Measurements from ENCODE around the gene WDFY4.

The WDFY4 gene

DNA sequence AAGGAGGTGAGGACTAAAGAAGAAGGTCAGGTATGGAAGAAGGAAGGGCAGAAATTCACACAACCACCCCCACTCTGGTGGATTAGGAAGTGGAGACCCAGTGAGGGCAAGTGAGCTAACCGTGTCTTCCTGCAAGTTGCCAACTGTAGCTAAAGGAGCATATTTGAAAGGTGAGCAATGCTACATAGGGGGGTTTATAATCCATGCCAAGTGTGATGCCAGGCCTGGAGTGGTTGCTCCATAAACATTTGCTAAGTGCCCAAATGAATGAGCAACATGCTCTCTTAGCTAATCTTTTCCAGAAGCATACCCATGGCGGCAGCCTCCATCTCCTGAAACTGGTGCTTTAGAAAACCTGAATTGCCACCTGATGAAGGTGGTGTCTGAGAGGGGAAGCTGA, 133.4 kb downstream of the WDFY4 start:
- Histone ChIP-seq H3K27ac (ENCODE audit: low read depth, low read length) (no peak overlapping the region), H3F3A (ENCODE audit: insufficient read depth) (no peaks in the 10 kb centered on the region), H3K36me3 (ENCODE audit: low read length) (peaks cover 6% of the 10 kb centered on the region; the same call in 1 of the 2 replicates), H3K4me2 (ENCODE audit: low read depth, low read length, poor library complexity, severe bottlenecking) (no peak overlapping the region), H4K20me1 (ENCODE audit: low read depth, low read length) (no peaks in the 10 kb centered on the region), H3K4me3 (ENCODE audit: insufficient read depth, low read length, poor library complexity, severe bottlenecking) (no peak overlapping the region), H3K9me3 (ENCODE audit: insufficient read depth, low read length) (no peaks in the 10 kb centered on the region), H3K9ac (ENCODE audit: low read length) (no peak overlapping the region), H3K9me2 (replicated peaks; ENCODE audit: insufficient read depth, low read length) (no peaks in the 10 kb centered on the region), H3K79me2 (ENCODE audit: insufficient read depth, low read length) (no peaks in the 10 kb centered on the region), H2AFZ (ENCODE audit: low read depth, low read length, severe bottlenecking) (no peak overlapping the region), H3K27me3 (ENCODE audit: low read length) (no peaks in the 10 kb centered on the region)
- no peak for TF ChIP-seq EZH2phosphoT487 (conservative IDR thresholded peaks at IDR 0.05; ENCODE audit: low read length)
- TF ChIP-seq, protein P1, sequence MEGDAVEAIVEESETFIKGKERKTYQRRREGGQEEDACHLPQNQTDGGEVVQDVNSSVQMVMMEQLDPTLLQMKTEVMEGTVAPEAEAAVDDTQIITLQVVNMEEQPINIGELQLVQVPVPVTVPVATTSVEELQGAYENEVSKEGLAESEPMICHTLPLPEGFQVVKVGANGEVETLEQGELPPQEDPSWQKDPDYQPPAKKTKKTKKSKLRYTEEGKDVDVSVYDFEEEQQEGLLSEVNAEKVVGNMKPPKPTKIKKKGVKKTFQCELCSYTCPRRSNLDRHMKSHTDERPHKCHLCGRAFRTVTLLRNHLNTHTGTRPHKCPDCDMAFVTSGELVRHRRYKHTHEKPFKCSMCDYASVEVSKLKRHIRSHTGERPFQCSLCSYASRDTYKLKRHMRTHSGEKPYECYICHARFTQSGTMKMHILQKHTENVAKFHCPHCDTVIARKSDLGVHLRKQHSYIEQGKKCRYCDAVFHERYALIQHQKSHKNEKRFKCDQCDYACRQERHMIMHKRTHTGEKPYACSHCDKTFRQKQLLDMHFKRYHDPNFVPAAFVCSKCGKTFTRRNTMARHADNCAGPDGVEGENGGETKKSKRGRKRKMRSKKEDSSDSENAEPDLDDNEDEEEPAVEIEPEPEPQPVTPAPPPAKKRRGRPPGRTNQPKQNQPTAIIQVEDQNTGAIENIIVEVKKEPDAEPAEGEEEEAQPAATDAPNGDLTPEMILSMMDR (IDR thresholded peaks at IDR 0.05; ENCODE audit: insufficient read depth, low read length, poor library complexity, severe bottlenecking), result no peak

DNA sequence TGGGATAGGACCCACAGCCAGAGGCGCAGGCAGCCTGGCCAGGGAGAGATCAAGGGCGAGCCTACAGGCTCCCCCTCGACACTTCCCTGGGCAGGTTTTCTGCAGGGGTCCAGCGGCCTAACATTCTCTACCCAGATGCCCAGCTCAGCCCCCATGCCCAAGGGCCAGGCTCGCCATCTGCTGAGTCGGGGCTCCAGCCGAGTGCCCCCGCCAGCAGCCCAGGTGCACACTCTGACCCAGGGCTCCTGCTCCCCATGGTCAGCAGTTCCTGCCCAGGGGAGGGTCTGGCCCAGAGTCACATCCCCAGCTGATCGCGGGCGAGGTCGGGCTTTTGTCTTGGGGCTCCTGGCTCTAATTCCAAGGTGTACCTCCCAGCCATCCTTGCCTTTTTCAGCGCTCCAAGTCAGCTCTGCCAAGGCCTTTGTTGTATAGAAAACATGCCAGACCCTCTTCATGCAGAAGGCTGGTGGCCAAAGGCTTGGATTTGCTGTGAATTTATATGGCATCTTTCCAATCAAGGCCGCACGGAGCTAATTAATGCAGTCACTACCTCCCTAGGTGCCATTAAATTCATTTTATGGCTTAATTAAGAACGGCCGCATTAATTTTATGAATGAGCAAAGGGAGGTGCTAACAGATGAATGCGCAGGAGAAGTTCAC, 134.3 kb downstream of the WDFY4 start:
- H4K20me1 ChIP-seq (ENCODE audit: low read depth, low read length), result no peaks in the 10 kb centered on the region
- TF ChIP-seq, protein P1 (IDR thresholded peaks at IDR 0.05; ENCODE audit: insufficient read depth, low read length, poor library complexity, severe bottlenecking), result no peak
- no peak for TF ChIP-seq EZH2phosphoT487 (conservative IDR thresholded peaks at IDR 0.05; ENCODE audit: low read length)
- H3K27me3 ChIP-seq (ENCODE audit: low read length), result no peaks in the 10 kb centered on the region
- no peak overlapping the region for H3K4me3 ChIP-seq (ENCODE audit: insufficient read depth, low read length, poor library complexity, severe bottlenecking)
- no peaks in the 10 kb centered on the region for H3K9me2 ChIP-seq (replicated peaks; ENCODE audit: insufficient read depth, low read length)
- no peaks in the 10 kb centered on the region for H3F3A ChIP-seq (ENCODE audit: insufficient read depth)
- no peak overlapping the region for H3K27ac ChIP-seq (ENCODE audit: low read depth, low read length)
- no peaks in the 10 kb centered on the region for H3K9me3 ChIP-seq (ENCODE audit: insufficient read depth, low read length)
- no peak overlapping the region for H3K9ac ChIP-seq (ENCODE audit: low read length)
- H3K4me2 ChIP-seq (ENCODE audit: low read depth, low read length, poor library complexity, severe bottlenecking), result no peak overlapping the region
- no peak overlapping the region for H2AFZ ChIP-seq (ENCODE audit: low read depth, low read length, severe bottlenecking)
- peaks cover 6% of the 10 kb centered on the region; the same call in 1 of the 2 replicates for H3K36me3 ChIP-seq (ENCODE audit: low read length)
- no peaks in the 10 kb centered on the region for H3K79me2 ChIP-seq (ENCODE audit: insufficient read depth, low read length)

DNA sequence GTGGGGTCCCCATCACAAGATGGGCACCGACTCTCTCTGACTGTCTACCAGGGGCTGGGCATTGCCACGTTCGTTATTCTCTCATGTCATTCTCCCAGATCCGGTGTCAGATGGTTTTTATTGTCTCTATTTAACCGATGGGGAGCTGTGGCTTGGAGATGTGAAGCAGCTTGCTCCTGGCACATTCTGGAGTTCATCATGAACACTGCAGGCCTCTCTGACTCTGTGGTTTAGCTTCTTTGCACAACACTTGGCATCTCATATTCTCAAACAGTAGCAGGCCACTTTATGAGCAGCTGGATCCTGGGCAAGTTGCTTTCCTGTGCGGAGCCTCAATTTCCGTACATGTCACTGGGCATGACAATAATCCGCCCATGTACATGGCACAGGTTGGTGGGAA, 135.1 kb downstream of the WDFY4 start:
- Histone ChIP-seq H3K4me3 (ENCODE audit: insufficient read depth, low read length, poor library complexity, severe bottlenecking) (no peak overlapping the region), H3K27me3 (ENCODE audit: low read length) (no peaks in the 10 kb centered on the region), H3K36me3 (ENCODE audit: low read length) (peaks cover 6% of the 10 kb centered on the region; the same call in 1 of the 2 replicates), H3K27ac (ENCODE audit: low read depth, low read length) (no peak overlapping the region), H3K9me2 (replicated peaks; ENCODE audit: insufficient read depth, low read length) (no peaks in the 10 kb centered on the region), H3K79me2 (ENCODE audit: insufficient read depth, low read length) (no peaks in the 10 kb centered on the region), H3K9ac (ENCODE audit: low read length) (no peak overlapping the region), H3K9me3 (ENCODE audit: insufficient read depth, low read length) (no peaks in the 10 kb centered on the region), H3K4me2 (ENCODE audit: low read depth, low read length, poor library complexity, severe bottlenecking) (no peak overlapping the region), H2AFZ (ENCODE audit: low read depth, low read length, severe bottlenecking) (no peak overlapping the region), H3F3A (ENCODE audit: insufficient read depth) (no peaks in the 10 kb centered on the region), H4K20me1 (ENCODE audit: low read depth, low read length) (no peaks in the 10 kb centered on the region)
- TF ChIP-seq, protein P1 (IDR thresholded peaks at IDR 0.05; ENCODE audit: insufficient read depth, low read length, poor library complexity, severe bottlenecking), result no peak
- no peak for TF ChIP-seq EZH2phosphoT487 (conservative IDR thresholded peaks at IDR 0.05; ENCODE audit: low read length)
